ENCODE measurements around the gene SLC66A2.

The SLC66A2 gene

DNA sequence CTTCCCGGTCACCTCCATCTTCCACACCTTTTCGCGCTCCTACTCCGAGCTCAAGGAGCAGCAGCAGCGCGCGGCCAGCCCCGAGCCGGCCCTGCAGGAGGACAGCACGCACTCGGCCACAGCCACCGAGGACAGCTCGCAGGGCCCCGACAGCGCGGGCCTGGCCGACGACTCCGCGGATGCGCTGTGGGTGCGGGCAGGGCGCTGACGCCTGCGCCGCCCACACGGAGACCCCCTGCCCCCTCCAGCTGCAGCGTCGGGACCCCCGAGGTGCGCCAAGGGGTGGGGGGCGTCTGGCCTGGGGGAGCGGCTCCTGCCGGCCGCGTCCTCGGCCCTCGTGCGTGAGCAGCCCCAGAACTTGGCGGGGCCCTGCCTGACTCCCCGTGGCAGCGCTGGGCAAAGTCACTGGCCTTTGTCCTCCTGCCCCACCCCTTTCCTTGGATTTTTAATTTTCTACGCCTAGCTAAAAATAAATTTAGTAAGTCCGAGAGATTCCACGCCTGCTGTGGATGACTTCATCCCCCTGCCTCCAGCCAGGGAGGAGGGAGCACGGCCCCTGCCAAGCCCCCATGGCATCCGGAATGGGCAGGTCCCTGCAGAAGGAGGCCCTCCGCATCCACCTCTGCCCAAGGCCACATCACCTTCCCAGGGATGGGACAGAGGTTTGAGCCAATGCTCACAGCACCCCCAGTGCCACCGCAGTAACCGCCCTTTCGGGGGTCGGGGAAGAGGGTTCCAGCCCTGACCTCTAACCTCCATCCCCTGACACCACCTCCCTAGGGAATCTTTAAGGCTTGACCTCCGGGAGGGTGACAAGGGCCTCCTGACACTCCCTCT lies 51.6 kb downstream of the SLC66A2 start:
- DNase-seq (ENCODE audit: low read depth, low spot score): no peak
- POLR2A ChIA-PET: no interaction called here
- CTCF ChIA-PET: no interaction called here
- TF ChIP-seq, protein P1, sequence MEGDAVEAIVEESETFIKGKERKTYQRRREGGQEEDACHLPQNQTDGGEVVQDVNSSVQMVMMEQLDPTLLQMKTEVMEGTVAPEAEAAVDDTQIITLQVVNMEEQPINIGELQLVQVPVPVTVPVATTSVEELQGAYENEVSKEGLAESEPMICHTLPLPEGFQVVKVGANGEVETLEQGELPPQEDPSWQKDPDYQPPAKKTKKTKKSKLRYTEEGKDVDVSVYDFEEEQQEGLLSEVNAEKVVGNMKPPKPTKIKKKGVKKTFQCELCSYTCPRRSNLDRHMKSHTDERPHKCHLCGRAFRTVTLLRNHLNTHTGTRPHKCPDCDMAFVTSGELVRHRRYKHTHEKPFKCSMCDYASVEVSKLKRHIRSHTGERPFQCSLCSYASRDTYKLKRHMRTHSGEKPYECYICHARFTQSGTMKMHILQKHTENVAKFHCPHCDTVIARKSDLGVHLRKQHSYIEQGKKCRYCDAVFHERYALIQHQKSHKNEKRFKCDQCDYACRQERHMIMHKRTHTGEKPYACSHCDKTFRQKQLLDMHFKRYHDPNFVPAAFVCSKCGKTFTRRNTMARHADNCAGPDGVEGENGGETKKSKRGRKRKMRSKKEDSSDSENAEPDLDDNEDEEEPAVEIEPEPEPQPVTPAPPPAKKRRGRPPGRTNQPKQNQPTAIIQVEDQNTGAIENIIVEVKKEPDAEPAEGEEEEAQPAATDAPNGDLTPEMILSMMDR (IDR thresholded peaks at IDR 0.05; ENCODE audit: insufficient read depth, low read length, missing control alignments): no peak
- H3K4me3 ChIP-seq (ENCODE audit: low read depth, low read length): no peak overlapping the region

DNA sequence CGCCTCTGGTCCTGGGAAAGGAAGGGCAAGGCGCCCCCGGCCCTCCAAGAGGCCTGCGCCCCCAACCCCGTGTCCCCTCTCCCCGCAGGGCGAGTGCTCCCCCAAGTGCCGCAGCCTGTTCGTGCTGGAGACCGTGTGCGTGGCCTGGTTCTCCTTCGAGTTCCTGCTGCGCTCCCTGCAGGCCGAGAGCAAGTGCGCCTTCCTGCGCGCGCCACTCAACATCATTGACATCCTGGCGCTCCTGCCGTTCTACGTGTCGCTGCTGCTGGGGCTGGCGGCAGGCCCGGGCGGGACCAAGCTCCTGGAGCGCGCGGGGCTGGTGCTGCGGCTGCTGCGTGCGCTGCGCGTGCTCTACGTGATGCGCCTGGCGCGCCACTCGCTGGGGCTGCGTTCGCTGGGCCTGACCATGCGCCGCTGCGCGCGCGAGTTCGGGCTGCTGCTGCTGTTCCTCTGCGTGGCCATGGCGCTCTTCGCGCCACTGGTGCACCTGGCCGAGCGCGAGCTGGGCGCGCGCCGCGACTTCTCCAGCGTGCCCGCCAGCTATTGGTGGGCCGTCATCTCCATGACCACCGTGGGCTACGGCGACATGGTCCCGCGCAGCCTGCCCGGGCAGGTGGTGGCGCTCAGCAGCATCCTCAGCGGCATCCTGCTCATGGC lies 52.4 kb downstream of the SLC66A2 start:
- ChIA-PET CTCF (no interaction called here), POLR2A (no interaction called here)
- TF ChIP-seq, protein P1 (IDR thresholded peaks at IDR 0.05; ENCODE audit: insufficient read depth, low read length, missing control alignments): no peak
- DNase-seq (ENCODE audit: low read depth, low spot score): no peak
- no peak overlapping the region for H3K4me3 ChIP-seq (ENCODE audit: low read depth, low read length)

DNA sequence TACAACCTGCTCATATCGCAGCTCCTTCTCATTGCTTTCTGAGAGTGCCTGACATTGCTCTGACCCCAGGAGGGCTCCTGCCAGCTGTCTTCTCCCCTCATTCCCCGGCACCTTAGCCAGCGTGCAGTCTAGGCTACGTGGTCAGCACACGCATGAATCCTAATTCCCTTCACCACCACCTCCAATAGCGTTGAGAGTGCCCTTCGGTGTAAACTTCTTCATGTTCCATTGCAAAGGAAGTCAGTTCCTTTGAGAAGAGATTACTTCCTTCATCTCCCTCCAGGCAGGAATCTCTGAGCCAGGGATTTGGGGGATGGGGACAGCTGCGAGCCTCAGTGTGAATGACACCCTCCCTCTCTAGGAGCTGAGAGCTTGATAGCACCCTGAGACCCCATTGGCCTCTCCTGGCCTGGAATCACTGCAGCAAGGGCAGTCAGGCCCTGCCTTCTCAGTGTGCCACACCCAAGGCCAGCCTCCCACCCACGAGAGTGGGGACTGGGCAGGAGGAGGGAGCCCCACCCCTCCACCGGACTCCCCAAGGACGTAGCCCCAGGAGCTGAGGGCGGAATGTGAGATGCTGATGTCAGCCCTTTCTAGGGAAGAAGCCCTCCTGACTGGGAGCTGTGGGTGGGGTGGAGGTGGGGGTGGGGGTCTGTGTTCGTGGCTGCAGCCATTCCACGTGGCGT lies 53.4 kb downstream of the SLC66A2 start:
- TF ChIP-seq, protein P1 (IDR thresholded peaks at IDR 0.05; ENCODE audit: insufficient read depth, low read length, missing control alignments): no peak
- DNase-seq (ENCODE audit: low read depth, low spot score): no peak
- ChIA-PET POLR2A (no interaction called here), CTCF (no interaction called here)
- no peak overlapping the region for H3K4me3 ChIP-seq (ENCODE audit: low read depth, low read length)

DNA sequence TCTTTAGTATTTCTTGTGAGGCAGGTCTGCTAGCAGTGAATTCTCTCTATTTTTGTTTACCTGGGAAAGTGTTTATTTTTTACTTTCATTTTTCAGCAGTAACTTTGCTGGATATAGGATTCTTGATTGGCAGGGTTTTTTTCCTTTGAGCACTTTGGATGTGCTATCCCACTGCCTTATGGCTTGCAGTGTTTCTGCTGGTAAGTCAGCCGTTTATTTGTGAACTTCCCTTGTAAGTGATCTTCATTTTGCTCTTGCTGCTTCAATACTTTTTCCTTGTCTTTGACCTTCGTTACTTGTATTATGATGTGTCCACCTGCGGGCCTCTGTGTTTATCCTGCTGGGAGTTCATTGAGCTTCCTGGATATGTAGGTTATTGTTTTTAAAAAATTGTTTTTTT lies 54.7 kb downstream of the SLC66A2 start:
- ChIA-PET CTCF (interaction anchor here (1.7 kb wide), 1 partner anchor 22 kb away, joined by 3 read pairs; no protein-coding TSS in a partner anchor), POLR2A (no interaction called here)
- no peak for DNase-seq (ENCODE audit: low read depth, low spot score)
- TF ChIP-seq, protein P1 (IDR thresholded peaks at IDR 0.05; ENCODE audit: insufficient read depth, low read length, missing control alignments): no peak
- no peak overlapping the region for H3K4me3 ChIP-seq (ENCODE audit: low read depth, low read length)

DNA sequence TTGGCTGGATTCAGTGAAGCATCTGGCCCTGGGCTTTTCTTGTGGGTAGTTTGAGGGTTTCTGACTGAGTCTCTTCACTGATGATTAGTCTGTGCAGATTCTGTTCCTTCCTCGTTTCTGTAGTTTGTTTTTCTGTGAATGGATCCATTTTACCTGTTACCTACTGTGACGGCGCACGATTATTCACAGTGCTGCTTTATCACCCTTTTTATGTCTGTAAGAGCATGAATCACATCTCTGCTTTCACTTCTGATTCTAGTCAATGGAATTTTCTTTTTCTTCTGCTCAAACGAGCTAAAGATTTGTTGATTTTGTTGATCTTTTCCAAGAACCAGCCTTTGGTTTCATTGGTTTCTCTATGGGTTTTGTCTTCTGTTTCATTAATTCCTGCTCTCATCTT lies 60.8 kb downstream of the SLC66A2 start:
- no peak for DNase-seq (ENCODE audit: low read depth, low spot score)
- POLR2A ChIA-PET: no interaction called here
- CTCF ChIA-PET: no interaction called here
- TF ChIP-seq, protein P1 (IDR thresholded peaks at IDR 0.05; ENCODE audit: insufficient read depth, low read length, missing control alignments): no peak
- no peak overlapping the region for H3K4me3 ChIP-seq (ENCODE audit: low read depth, low read length)

DNA sequence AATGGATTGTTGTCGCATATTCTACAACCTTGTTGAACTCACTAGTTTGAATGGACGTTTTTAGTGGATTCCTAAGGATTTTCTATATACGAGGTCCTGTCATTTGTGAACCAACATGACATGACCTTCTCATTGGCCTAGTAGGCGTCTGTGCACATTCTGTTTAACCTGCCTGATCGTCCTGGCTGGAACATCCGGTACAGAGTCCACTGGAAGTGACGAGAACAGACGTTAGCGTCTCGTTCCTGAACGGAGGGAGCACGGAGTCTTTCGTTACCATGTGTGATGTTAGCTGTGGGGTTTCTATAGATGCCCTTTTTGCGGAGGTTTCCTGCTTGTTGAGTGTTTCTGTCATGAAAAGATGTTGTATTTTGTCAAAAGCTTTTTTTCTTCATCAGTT lies 61.9 kb downstream of the SLC66A2 start:
- ChIA-PET CTCF (no interaction called here), POLR2A (no interaction called here)
- H3K4me3 ChIP-seq (ENCODE audit: low read depth, low read length): no peak overlapping the region
- DNase-seq (ENCODE audit: low read depth, low spot score): no peak
- TF ChIP-seq, protein P1 (IDR thresholded peaks at IDR 0.05; ENCODE audit: insufficient read depth, low read length, missing control alignments): no peak
